Measurements from ENCODE around the gene FOXJ3. TPM values are rescaled to one million over a fixed set of nuclear protein-coding genes. Genes with fewer than 3 reads are reported as not detected.
A peak's percentile ranks its signal among the peaks of the same experiment; 100 is the strongest.

Gene FOXJ3
- total RNA-seq, 6 donors from 2014 or later = 21.6 to 81.4 (median 39.3) TPM

- 17 to 33% methylated on average over 4 of the region's 4 CpGs for WGBS, 2 donors
- no peak for DNase-seq
- no peak for ATAC-seq (ENCODE audit: low FRiP score in 2 of 2)
- Histone ChIP-seq H3K4me3 (no peak overlapping the region), H3K27me3 (no peaks in the 10 kb centered on the region), H3K9me3 (no peaks in the 10 kb centered on the region), H3K27ac (peak overlapping the region in 3 of 4 donors; percentile 21 to 57 (median 31)), H3K4me1 (peaks cover 7 to 21% (median 20%) of the 10 kb centered on the region in 4 donors), H3K36me3 (peaks cover 0 to 11% (median 0%) of the 10 kb centered on the region in 4 donors)
- no peak for TF ChIP-seq POLR2AphosphoS5 (IDR thresholded peaks at IDR 0.05)
- TF ChIP-seq CTCF (IDR thresholded peaks at IDR 0.05) = no peak
- TF ChIP-seq POLR2A (IDR thresholded peaks at IDR 0.05) = no peak
- TF ChIP-seq EP300 (IDR thresholded peaks at IDR 0.05) = no peak
Measured at GRCh38 chr1:42259739-42260064, 75.3 kb downstream of the FOXJ3 start.

GRCh38 chr1:42259059-42259738 lies 75.8 kb downstream of the FOXJ3 start:
- H3K27ac ChIP-seq = peak overlapping the region; percentile 21 to 57 (median 27)
- TF ChIP-seq EP300 (IDR thresholded peaks at IDR 0.05) = no peak
- no peak for TF ChIP-seq POLR2A (IDR thresholded peaks at IDR 0.05)
- no peak for TF ChIP-seq CTCF (IDR thresholded peaks at IDR 0.05)
- DNase-seq = no peak
- H3K27me3 ChIP-seq = no peaks in the 10 kb centered on the region
- peak in 1 of 2 donors; percentile 70 for ATAC-seq (ENCODE audit: low FRiP score in 2 of 2)
- WGBS, 2 donors = 49 to 62% methylated on average over 4 of the region's 4 CpGs
- H3K9me3 ChIP-seq = no peaks in the 10 kb centered on the region
- no peak overlapping the region for H3K4me3 ChIP-seq
- H3K4me1 ChIP-seq = peaks cover 7 to 21% (median 20%) of the 10 kb centered on the region in 4 donors
- H3K36me3 ChIP-seq = peaks cover 0 to 8% (median 0%) of the 10 kb centered on the region in 4 donors

- H3K27me3 ChIP-seq = no peaks in the 10 kb centered on the region
- DNase-seq = no peak
- no peak for ATAC-seq (ENCODE audit: low FRiP score in 2 of 2)
- H3K27ac ChIP-seq = peak overlapping the region in 2 of 4 donors; percentile 18 to 32
- H3K4me3 ChIP-seq = no peak overlapping the region
- WGBS, 2 donors = 83 to 89% methylated on average over 1 of the region's 1 CpG
- H3K4me1 ChIP-seq = peaks cover 7 to 21% (median 20%) of the 10 kb centered on the region in 4 donors
- no peak for TF ChIP-seq POLR2AphosphoS5 (IDR thresholded peaks at IDR 0.05)
- TF ChIP-seq CTCF (IDR thresholded peaks at IDR 0.05) = no peak
- no peak for TF ChIP-seq POLR2A (IDR thresholded peaks at IDR 0.05)
- no peaks in the 10 kb centered on the region for H3K9me3 ChIP-seq
- peaks cover 0 to 4% (median 0%) of the 10 kb centered on the region in 4 donors for H3K36me3 ChIP-seq
Measured at GRCh38 chr1:42258218-42258617, 76.8 kb downstream of the FOXJ3 start.

GRCh38 chr1:42251042-42251441 lies 84.0 kb downstream of the FOXJ3 start:
- Histone ChIP-seq H3K36me3 (peaks cover 0 to 6% (median 0%) of the 10 kb centered on the region in 4 donors), H3K4me1 (peaks cover 0 to 4% (median 1%) of the 10 kb centered on the region in 4 donors), H3K27ac (no peak overlapping the region), H3K27me3 (no peaks in the 10 kb centered on the region), H3K9me3 (no peaks in the 10 kb centered on the region), H3K4me3 (no peak overlapping the region)
- no peak for TF ChIP-seq POLR2AphosphoS5 (IDR thresholded peaks at IDR 0.05)
- TF ChIP-seq CTCF (IDR thresholded peaks at IDR 0.05) = no peak
- TF ChIP-seq POLR2A (IDR thresholded peaks at IDR 0.05) = no peak
- TF ChIP-seq EP300 (IDR thresholded peaks at IDR 0.05) = no peak
- 95 to 100% methylated on average over 1 of the region's 1 CpG for WGBS, 2 donors
- DNase-seq = no peak
- ATAC-seq (ENCODE audit: low FRiP score in 2 of 2) = no peak

- Histone ChIP-seq H3K27me3 (no peaks in the 10 kb centered on the region), H3K4me3 (no peak overlapping the region), H3K27ac (no peak overlapping the region), H3K36me3 (peaks cover 0 to 6% (median 0%) of the 10 kb centered on the region in 4 donors), H3K9me3 (no peaks in the 10 kb centered on the region), H3K4me1 (peaks cover 0 to 5% (median 1%) of the 10 kb centered on the region in 4 donors)
- no peak for TF ChIP-seq CTCF (IDR thresholded peaks at IDR 0.05)
- TF ChIP-seq EP300 (IDR thresholded peaks at IDR 0.05) = no peak
- no peak for TF ChIP-seq POLR2AphosphoS5 (IDR thresholded peaks at IDR 0.05)
- no peak for TF ChIP-seq POLR2A (IDR thresholded peaks at IDR 0.05)
- WGBS, 2 donors = 63 to 65% methylated on average over 3 of the region's 3 CpGs
- DNase-seq (no peak), ATAC-seq (ENCODE audit: low FRiP score in 2 of 2) (no peak)
Measured at GRCh38 chr1:42250164-42250563, 84.9 kb downstream of the FOXJ3 start.
